Mononuclear cell (primary cell): ENCODE measurements around the gene RNF157. TPM values are rescaled to one million over a fixed set of nuclear protein-coding genes. Genes with fewer than 3 reads are reported as not detected.
"Not testable (repeated sequence)": the region's sequence is repeated elsewhere in the genome, so short reads cannot be mapped to it uniquely, and the experiment has no call there.

Experiments used
- H3K27me3 ChIP-seq: 2 replicates; pipeline ENCODE4 v1.6.0; 2011; ENCODE audit warnings: low read length, control low read depth; ENCODE audit not compliant: insufficient read depth
- H3K4me1 ChIP-seq: 2 replicates; pipeline ENCODE4 v1.5.1; 2011; ENCODE audit warnings: mild to moderate bottlenecking, low read length, control low read depth; ENCODE audit not compliant: insufficient read depth
- H3K4me3 ChIP-seq: 2 replicates; pipeline ENCODE4 v1.5.1; 2011; ENCODE audit warnings: mild to moderate bottlenecking, low read length, moderate library complexity
- H3K9me3 ChIP-seq: 2 replicates; pipeline ENCODE4 v1.5.1; 2011; ENCODE audit warnings: low read depth, mild to moderate bottlenecking, control low read depth, low read length
- total RNA-seq: library from RNA; depleted of rRNA; stranded (reverse); fragments of >200 nt; gene quantifications from one replicate; pipeline ENCODE4 v1.2.3, GENCODE V29; 2012

The RNF157 gene
- total RNA-seq, 1 donor = 19.1 TPM

- Histone ChIP-seq H3K4me3 (no peak overlapping the region), H3K27me3 (peaks cover 22% of the 10 kb centered on the region), H3K4me1 (peaks cover 8% of the 10 kb centered on the region), H3K9me3 (no peaks in the 10 kb centered on the region)
Measured at GRCh38 chr17:76235883-76236282, 4.4 kb downstream of the RNF157 start.

- Histone ChIP-seq H3K4me1 (no peaks in the 10 kb centered on the region), H3K4me3 (no peak overlapping the region), H3K27me3 (peaks cover 19% of the 10 kb centered on the region), H3K9me3 (no peaks in the 10 kb centered on the region)
Measured at GRCh38 chr17:76234354-76234679, 6.0 kb downstream of the RNF157 start.

- H3K9me3 ChIP-seq = no peaks in the 10 kb centered on the region
- no peaks in the 10 kb centered on the region for H3K4me1 ChIP-seq
- peaks cover 14% of the 10 kb centered on the region for H3K27me3 ChIP-seq
- no peak overlapping the region for H3K4me3 ChIP-seq
Measured at GRCh38 chr17:76233588-76234353, 6.5 kb downstream of the RNF157 start.

- H3K27me3 ChIP-seq = peaks cover 2% of the 10 kb centered on the region
- H3K4me1 ChIP-seq = no peaks in the 10 kb centered on the region
- H3K4me3 ChIP-seq = no peak overlapping the region
- no peaks in the 10 kb centered on the region for H3K9me3 ChIP-seq
Measured at GRCh38 chr17:76232342-76232741, 8.0 kb downstream of the RNF157 start.

- H3K4me1 ChIP-seq, H3K27me3 ChIP-seq, H3K9me3 ChIP-seq, H3K4me3 ChIP-seq: not testable (repeated sequence)
Measured at GRCh38 chr17:76226749-76227148, 13.5 kb downstream of the RNF157 start.

- not testable (repeated sequence) for H3K27me3 ChIP-seq, H3K4me3 ChIP-seq, H3K9me3 ChIP-seq, H3K4me1 ChIP-seq
Measured at GRCh38 chr17:76225373-76226086, 14.8 kb downstream of the RNF157 start.

- Histone ChIP-seq H3K4me3 (no peak overlapping the region), H3K4me1 (no peaks in the 10 kb centered on the region), H3K27me3 (no peaks in the 10 kb centered on the region), H3K9me3 (no peaks in the 10 kb centered on the region)
Measured at GRCh38 chr17:76223802-76224201, 16.5 kb downstream of the RNF157 start.

- Histone ChIP-seq H3K27me3 (no peaks in the 10 kb centered on the region), H3K9me3 (no peaks in the 10 kb centered on the region), H3K4me1 (no peaks in the 10 kb centered on the region), H3K4me3 (no peak overlapping the region)
Measured at GRCh38 chr17:76219670-76220383, 20.5 kb downstream of the RNF157 start.

- H3K4me3 ChIP-seq = no peak overlapping the region
Measured at GRCh38 chr17:76217081-76217480, 23.2 kb downstream of the RNF157 start.

GRCh38 chr17:76213491-76213890, 26.8 kb downstream of the RNF157 start:
- Histone ChIP-seq H3K9me3 (no peaks in the 10 kb centered on the region), H3K4me1 (no peaks in the 10 kb centered on the region), H3K27me3 (no peaks in the 10 kb centered on the region), H3K4me3 (no peak overlapping the region)

More at GRCh38 chr17:76217081-76217480, 23.2 kb downstream of the RNF157 start:
- no peaks in the 10 kb centered on the region for H3K9me3 ChIP-seq
- H3K4me1 ChIP-seq = no peaks in the 10 kb centered on the region
- H3K27me3 ChIP-seq = no peaks in the 10 kb centered on the region

- no peak overlapping the region for H3K4me3 ChIP-seq
- H3K4me1 ChIP-seq = peaks cover 18% of the 10 kb centered on the region
- H3K27me3 ChIP-seq = no peaks in the 10 kb centered on the region
- H3K9me3 ChIP-seq = no peaks in the 10 kb centered on the region
Measured at GRCh38 chr17:76208120-76208519, 32.2 kb downstream of the RNF157 start.

GRCh38 chr17:76207275-76208059, 32.8 kb downstream of the RNF157 start:
- Histone ChIP-seq H3K4me1 (peaks cover 25% of the 10 kb centered on the region), H3K9me3 (no peaks in the 10 kb centered on the region), H3K4me3 (no peak overlapping the region), H3K27me3 (no peaks in the 10 kb centered on the region)

GRCh38 chr17:76205542-76206144, 34.6 kb downstream of the RNF157 start:
- not testable (repeated sequence) for H3K4me3 ChIP-seq, H3K27me3 ChIP-seq, H3K9me3 ChIP-seq
- peaks cover 29% of the 10 kb centered on the region for H3K4me1 ChIP-seq

GRCh38 chr17:76204277-76204676, 36.0 kb downstream of the RNF157 start:
- Histone ChIP-seq H3K27me3 (no peaks in the 10 kb centered on the region), H3K4me1 (peaks cover 37% of the 10 kb centered on the region), H3K4me3 (no peak overlapping the region), H3K9me3 (no peaks in the 10 kb centered on the region)
